NCI-H1417 treated with DMSO at 0.1 percent for 48 hours (cell line): Measurements from ENCODE around the gene USP19.

Source experiments
- DNase-seq: peaks from one replicate; lab custom pipeline; 2025; lab: John Stamatoyannopoulos, UW

Gene USP19, protein sequence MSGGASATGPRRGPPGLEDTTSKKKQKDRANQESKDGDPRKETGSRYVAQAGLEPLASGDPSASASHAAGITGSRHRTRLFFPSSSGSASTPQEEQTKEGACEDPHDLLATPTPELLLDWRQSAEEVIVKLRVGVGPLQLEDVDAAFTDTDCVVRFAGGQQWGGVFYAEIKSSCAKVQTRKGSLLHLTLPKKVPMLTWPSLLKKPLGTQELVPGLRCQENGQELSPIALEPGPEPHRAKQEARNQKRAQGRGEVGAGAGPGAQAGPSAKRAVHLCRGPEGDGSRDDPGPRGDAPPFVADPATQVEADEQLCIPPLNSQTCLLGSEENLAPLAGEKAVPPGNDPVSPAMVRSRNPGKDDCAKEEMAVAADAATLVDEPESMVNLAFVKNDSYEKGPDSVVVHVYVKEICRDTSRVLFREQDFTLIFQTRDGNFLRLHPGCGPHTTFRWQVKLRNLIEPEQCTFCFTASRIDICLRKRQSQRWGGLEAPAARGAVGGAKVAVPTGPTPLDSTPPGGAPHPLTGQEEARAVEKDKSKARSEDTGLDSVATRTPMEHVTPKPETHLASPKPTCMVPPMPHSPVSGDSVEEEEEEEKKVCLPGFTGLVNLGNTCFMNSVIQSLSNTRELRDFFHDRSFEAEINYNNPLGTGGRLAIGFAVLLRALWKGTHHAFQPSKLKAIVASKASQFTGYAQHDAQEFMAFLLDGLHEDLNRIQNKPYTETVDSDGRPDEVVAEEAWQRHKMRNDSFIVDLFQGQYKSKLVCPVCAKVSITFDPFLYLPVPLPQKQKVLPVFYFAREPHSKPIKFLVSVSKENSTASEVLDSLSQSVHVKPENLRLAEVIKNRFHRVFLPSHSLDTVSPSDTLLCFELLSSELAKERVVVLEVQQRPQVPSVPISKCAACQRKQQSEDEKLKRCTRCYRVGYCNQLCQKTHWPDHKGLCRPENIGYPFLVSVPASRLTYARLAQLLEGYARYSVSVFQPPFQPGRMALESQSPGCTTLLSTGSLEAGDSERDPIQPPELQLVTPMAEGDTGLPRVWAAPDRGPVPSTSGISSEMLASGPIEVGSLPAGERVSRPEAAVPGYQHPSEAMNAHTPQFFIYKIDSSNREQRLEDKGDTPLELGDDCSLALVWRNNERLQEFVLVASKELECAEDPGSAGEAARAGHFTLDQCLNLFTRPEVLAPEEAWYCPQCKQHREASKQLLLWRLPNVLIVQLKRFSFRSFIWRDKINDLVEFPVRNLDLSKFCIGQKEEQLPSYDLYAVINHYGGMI (N-terminal part only)

GRCh38 chr3:49120438-49121131 is at the start of gene USP19:
Gene USP19, minus strand, starts transcription at chr3:49120823. Its CDS starts 1,678 bp downstream, at chr3:49119145.
- DNase-seq: no peak

DNA sequence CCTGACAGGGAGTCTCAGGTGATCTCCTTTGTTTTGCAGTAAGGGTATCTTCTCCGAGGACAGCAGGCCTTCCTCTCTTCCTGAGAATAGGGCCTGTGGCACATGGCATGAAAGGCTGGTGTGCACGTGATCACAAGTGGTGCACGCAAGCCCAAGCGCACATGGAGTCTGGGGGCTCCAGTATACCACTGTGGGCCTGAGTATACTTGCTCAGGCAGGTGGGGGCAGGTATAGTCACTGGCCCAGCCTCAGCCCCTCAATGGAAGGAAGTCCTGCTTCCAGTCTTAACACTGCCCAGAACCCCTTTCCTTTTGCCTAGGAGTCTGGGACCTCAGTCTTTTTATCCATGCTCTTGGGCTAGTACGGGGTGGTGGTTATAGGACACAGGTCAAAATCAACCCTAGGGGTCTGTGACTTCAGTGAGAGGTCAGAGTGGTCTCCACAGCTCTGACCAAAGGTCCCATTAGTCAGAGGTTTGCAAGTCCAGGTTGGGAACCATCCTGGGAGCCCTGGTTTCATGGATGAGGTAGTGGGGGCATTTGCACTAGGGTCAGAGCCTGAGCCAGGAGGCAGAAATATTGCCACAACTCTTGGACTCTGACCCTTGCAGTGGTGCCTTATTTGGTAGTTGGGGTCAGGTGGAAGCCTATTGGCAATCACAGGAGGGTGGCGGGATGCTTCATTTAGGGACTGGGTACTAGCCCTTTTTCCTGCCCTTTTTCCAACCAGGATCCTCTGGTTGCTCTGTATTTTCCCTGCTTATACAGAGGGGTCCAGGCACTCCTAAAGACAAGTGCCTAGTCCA is 46.3 kb upstream of the USP19 start:
- DNase-seq: no peak

DNA sequence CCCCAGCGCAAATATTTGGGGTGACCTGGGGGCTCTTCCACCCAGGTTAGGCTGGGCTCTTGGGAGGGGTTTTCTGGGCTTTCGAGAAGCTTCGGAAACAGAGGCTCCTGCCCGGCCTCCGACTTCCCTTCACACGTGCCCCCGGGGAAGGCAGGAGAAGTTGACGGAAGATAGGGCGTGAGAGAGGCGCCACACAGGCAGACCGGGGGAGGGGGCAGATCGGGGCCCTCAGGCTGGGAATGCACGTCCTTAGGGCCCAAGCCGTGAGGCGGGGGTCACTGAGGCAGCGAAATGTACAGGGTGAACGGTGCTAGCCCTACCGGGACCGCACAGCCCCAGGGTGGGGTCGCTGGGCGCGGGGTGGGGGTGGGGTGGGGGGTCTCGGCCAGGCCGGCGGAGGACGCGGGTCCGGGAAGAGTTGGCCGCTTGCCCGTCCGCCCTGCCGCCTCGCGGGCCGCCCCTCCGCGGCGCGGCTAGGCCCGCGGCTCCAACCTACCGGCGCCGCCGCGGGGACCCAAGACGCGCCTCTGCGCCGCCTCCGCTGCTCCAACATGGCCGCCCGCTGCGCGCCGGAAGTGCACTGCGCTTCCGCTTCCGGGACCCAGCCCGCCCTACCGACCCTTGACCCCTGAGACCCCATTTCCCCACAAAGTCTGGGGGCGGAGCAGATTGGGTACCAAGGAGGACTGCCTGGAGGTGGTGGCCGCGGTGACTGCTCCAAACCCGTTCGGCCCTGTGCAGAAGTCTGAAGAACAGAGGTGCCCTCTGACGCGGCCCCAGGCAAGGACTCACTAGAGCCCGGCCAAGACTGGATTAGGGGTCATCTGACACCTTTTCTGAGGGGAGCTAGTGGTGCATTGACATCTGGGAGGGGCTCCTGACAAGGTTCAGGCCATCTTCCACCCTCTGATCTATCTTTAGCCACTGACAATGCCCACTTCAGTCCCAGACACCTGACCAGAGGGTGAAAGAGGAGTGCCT is 45.4 kb upstream of the USP19 start, which contains the start of gene CCDC71:
Gene CCDC71, minus strand, starts transcription at position 561 of the 981 bp plus-strand sequence. CDS start 2,123 bp downstream, outside the sequence.
- DNase-seq: no peak

GRCh38 chr3:49164983-49165720 is 44.5 kb upstream of the USP19 start:
- DNase-seq: no peak

DNA sequence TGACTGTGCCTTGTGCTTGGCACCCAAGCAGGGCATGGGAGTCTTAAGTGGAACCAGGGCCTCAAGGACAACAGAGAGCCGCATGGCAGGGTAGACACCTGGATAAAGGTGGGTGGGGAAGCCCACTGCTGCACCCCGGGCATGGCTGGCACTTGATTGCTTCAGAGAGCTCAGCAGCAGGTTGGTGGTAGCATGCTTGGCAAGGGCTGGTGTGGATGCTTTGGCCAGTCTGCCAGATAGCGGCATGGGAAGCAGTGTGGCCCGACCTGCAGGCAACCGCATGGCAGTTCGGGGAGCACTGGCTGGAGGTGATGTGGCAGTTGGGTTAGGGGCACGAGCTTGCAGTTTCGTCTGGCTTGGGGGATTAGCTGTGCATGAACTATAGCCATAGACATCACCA is 43.0 kb upstream of the USP19 start:
- no peak for DNase-seq

- DNase-seq: no peak
Observed at GRCh38 chr3:49162751-49163419, 42.3 kb upstream of the USP19 start.

- no peak for DNase-seq
Observed at GRCh38 chr3:49161808-49162530, 41.3 kb upstream of the USP19 start.

DNA sequence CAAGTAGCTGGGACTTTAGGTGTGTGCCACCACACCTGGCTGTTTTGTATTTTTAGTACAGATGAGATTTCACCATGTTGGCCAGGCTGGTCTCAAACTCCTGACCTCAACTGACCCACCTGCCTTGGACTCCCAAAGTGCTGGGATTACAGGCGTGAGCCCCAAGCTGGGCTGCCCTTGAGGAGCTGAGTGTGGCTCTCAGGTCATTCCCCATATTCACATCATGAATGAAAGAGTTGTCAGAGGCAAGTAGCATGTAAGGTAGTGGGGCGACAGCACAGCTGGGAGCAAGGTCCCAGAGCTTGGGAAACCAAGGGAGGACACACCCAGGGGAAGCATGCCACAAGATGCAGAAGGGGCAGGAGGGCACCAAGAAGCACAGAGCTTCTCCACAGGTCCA is 40.6 kb upstream of the USP19 start:
- no peak for DNase-seq

- no peak for DNase-seq
Observed at GRCh38 chr3:49158792-49159191, 38.2 kb upstream of the USP19 start.

- no peak for DNase-seq
Observed at GRCh38 chr3:49158103-49158709, 37.6 kb upstream of the USP19 start.

- DNase-seq: no peak
Observed at GRCh38 chr3:49157289-49157688, 36.7 kb upstream of the USP19 start.

GRCh38 chr3:49153349-49153912 is 32.8 kb upstream of the USP19 start:
- no peak for DNase-seq

- DNase-seq: no peak
Observed at GRCh38 chr3:49151610-49152009, 31.0 kb upstream of the USP19 start.

- DNase-seq: no peak
Observed at GRCh38 chr3:49148159-49148558, 27.5 kb upstream of the USP19 start.

DNA sequence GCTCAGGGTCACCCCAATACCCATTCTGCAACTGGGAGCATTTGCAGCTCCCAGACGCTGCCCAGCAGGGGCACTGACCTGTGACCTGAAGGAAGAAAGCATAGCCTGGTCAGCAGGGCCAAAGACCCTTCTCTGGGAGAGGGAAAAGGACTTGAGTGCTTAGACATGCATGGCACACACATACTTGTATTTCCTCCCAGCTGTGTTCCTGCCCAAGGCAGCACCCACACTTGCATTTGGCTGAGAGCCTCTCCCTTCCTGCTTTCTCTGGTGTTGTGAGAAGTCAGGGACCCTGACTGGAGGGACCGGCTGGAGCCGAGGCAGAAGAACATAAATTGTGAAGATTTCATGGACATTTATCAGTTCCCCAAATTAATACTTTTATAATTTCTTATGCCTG is 19.5 kb upstream of the USP19 start:
- no peak for DNase-seq

DNA sequence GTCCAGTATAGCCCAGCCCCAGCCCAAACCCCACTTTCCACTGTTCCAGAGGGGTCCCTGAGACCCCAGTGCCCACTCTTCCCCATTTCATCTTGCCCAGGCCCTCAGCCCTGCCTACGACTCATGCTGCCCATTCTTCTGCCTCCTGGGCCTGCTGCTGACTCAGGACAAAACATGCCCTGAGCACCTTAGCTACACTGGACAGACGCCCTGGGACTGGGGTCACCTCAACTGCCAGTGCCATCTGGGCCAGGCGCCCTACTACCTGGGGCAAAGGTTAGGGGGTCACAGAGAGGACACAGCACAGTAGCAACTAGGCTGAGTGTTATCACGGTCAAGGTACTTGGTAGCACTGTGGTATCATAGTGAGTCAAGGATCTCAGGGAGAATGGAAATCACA is 14.9 kb upstream of the USP19 start:
- DNase-seq: no peak
